ENCODE results near the gene NEDD8. TPM values are rescaled to one million over a fixed set of nuclear protein-coding genes. Genes with fewer than 3 reads are reported as not detected.
"Not testable (repeated sequence)": the region's sequence is repeated elsewhere in the genome, so short reads cannot be mapped to it uniquely, and the experiment has no call there.

Gene NEDD8
- total RNA-seq, 1 experiment from 2014 or later, result 178 TPM

DNA sequence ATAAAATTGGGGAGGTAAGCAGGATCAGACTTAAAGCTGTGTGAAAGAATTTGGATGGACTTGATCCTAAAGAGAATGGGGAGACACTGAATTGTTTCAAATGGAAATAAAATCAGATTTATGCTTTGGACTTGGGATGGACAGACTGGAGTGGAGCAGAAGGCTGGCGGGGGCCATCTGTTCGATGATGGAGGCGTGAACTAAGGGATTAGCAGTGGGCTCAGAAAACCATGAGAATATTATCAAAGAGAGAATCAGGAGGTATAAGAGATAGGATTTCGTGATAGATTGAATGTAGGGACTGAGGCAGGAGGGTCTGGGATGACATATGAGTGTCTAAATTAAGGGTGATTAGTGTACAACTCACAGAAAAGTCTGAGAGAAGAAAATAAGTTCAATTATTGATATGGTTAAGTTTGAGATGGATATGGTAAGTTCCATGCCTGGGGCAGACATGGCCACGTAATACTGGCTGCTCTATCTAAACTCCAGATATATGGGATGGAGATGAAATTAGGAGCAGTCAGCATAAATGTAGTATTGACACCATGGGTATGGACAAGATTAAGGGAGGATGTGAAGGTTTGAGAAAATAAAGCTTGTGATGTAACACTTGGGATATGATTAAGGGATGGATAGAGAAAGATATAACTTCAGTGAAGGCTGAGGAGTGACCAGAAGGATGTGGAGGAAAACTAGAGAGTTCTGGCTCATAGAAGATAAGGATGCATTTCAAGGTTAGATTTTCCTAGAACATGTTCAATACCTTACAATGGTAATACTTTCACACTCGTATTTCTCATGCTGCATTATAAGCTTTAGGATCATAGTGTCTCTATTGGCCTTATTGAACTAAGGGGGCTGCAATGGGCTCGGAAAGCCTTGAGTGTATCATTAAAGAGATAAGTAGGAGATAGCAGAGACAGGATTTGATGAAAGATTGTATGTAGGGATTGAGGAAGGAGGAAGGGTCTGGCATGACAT is 27.7 kb downstream of the NEDD8 start:
- intact Hi-C loops (cut with micrococcal nuclease), result no loop called here
- ATAC-seq (no peak), DNase-seq (ENCODE audit: low read depth, low spot score) (no peak)
- Histone ChIP-seq H3K4me3 (replicated peaks in 1 of 2; ENCODE audit: low read depth in 1 of 2, low read length in 2 of 2) (no peak overlapping the region), H3K9me2 (ENCODE audit: insufficient read depth) (no peaks in the 10 kb centered on the region), H3K27ac (ENCODE audit: low read depth, low read length) (no peak overlapping the region), H4K20me1 (ENCODE audit: insufficient read depth) (no peaks in the 10 kb centered on the region), H3K9me3 (ENCODE audit: control insufficient read depth in 1 of 2, insufficient read depth in 1 of 2, low read depth in 1 of 2, low read length in 2 of 2) (peaks cover 3 to 10% of the 10 kb centered on the region in 2 experiments; a peak in 1 of 4 replicates), H3K9ac (ENCODE audit: low read length) (no peak overlapping the region), H3K36me3 (ENCODE audit: control insufficient read depth in 1 of 2, insufficient read depth in 2 of 2, low read length in 2 of 2) (peaks cover 10 to 31% of the 10 kb centered on the region in 2 experiments), H3K79me2 (ENCODE audit: insufficient read depth, low read length) (no peaks in the 10 kb centered on the region), H3K4me1 (ENCODE audit: control insufficient read depth in 1 of 2, insufficient read depth in 2 of 2, low read length in 2 of 2) (no peaks in the 10 kb centered on the region), H3K4me2 (ENCODE audit: low read length) (no peak overlapping the region), H2AFZ (ENCODE audit: low read depth, low read length, poor library complexity, severe bottlenecking) (no peak overlapping the region), H3K27me3 (ENCODE audit: insufficient read depth, low read length) (no peaks in the 10 kb centered on the region)
- CTCF ChIA-PET, result no interaction called here
- RAD21 ChIA-PET (ENCODE audit: low non-redundant PET in 1 of 2, low total read pairs in 2 of 2, uncharacterized antibody in 2 of 2, unreplicated experiment in 2 of 2), result no interaction called here
- TF ChIP-seq EZH2 (IDR thresholded peaks at IDR 0.05), result no peak
- no peak for TF ChIP-seq JUND (IDR thresholded peaks at IDR 0.05)
- no peak for TF ChIP-seq EZH2phosphoT487 (IDR thresholded peaks at IDR 0.05; ENCODE audit: borderline replicate concordance)
- TF ChIP-seq, protein P1, sequence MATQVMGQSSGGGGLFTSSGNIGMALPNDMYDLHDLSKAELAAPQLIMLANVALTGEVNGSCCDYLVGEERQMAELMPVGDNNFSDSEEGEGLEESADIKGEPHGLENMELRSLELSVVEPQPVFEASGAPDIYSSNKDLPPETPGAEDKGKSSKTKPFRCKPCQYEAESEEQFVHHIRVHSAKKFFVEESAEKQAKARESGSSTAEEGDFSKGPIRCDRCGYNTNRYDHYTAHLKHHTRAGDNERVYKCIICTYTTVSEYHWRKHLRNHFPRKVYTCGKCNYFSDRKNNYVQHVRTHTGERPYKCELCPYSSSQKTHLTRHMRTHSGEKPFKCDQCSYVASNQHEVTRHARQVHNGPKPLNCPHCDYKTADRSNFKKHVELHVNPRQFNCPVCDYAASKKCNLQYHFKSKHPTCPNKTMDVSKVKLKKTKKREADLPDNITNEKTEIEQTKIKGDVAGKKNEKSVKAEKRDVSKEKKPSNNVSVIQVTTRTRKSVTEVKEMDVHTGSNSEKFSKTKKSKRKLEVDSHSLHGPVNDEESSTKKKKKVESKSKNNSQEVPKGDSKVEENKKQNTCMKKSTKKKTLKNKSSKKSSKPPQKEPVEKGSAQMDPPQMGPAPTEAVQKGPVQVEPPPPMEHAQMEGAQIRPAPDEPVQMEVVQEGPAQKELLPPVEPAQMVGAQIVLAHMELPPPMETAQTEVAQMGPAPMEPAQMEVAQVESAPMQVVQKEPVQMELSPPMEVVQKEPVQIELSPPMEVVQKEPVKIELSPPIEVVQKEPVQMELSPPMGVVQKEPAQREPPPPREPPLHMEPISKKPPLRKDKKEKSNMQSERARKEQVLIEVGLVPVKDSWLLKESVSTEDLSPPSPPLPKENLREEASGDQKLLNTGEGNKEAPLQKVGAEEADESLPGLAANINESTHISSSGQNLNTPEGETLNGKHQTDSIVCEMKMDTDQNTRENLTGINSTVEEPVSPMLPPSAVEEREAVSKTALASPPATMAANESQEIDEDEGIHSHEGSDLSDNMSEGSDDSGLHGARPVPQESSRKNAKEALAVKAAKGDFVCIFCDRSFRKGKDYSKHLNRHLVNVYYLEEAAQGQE (IDR thresholded peaks at IDR 0.05; ENCODE audit: low read depth), result no peak
- no peak for TF ChIP-seq YY1 (IDR thresholded peaks at IDR 0.05; ENCODE audit: extremely low read depth, insufficient replicate concordance, low read depth, low read length)
- no peak for TF ChIP-seq ZBTB33 (IDR thresholded peaks at IDR 0.05; ENCODE audit: extremely low read depth, insufficient replicate concordance, low read length)
- TF ChIP-seq CTCF (IDR thresholded peaks at IDR 0.05 in 2 of 3, conservative IDR thresholded peaks at IDR 0.05 in 1 of 3; ENCODE audit: borderline replicate concordance in 1 of 3, insufficient read depth in 1 of 3, low read depth in 2 of 3, low read length in 2 of 3), result no peak
- no peak for TF ChIP-seq RAD21 (IDR thresholded peaks at IDR 0.05; ENCODE audit: low read depth)
- no TSS peak for BruUV-seq (replicated peaks)
- POLR2A ChIA-PET, result no interaction called here

DNA sequence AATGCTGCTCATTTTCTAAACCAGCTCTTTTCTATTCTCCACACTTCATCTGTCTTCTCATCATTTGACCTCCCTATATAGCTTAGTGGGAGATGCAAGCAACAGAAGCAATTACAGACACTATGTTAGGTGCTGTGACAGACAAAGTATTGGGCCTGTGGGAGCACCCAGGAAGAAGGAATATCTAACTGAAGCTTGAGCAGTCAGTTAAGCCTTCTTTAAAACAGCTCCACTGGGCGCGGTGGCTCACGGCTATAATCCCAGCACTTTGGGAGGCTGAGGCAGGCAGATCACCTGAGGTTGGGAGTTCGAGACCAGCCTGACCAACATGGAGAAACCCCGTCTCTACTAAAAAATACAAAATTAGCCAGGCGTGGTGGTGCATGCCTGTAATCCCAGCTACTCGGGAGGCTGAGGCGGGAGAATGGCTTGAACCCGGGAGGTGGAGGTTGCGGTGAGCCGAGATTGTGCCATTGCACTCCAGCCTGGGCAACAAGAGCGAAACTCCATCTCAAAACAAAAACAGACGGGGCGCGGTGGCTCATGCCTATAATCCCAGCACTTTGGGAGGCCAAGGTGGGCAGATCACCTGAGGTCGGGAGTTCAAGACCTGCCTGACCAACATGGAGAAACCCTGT is 28.8 kb downstream of the NEDD8 start:
- H2AFZ ChIP-seq (ENCODE audit: low read depth, low read length, poor library complexity, severe bottlenecking); ATAC-seq; BruUV-seq (replicated peaks); H3K79me2 ChIP-seq (ENCODE audit: insufficient read depth, low read length); DNase-seq (ENCODE audit: low read depth, low spot score); H3K9me2 ChIP-seq (ENCODE audit: insufficient read depth); RAD21 ChIA-PET (ENCODE audit: low non-redundant PET in 1 of 2, low total read pairs in 2 of 2, uncharacterized antibody in 2 of 2, unreplicated experiment in 2 of 2); H3K4me2 ChIP-seq (ENCODE audit: low read length); H3K27me3 ChIP-seq (ENCODE audit: insufficient read depth, low read length); H3K4me1 ChIP-seq (ENCODE audit: control insufficient read depth in 1 of 2, insufficient read depth in 2 of 2, low read length in 2 of 2); intact Hi-C loops (cut with micrococcal nuclease); H3K4me3 ChIP-seq (replicated peaks in 1 of 2; ENCODE audit: low read depth in 1 of 2, low read length in 2 of 2); POLR2A ChIA-PET; H3K9ac ChIP-seq (ENCODE audit: low read length); H4K20me1 ChIP-seq (ENCODE audit: insufficient read depth); H3K27ac ChIP-seq (ENCODE audit: low read depth, low read length); CTCF ChIA-PET: not testable (repeated sequence)
- Histone ChIP-seq H3K36me3 (ENCODE audit: control insufficient read depth in 1 of 2, insufficient read depth in 2 of 2, low read length in 2 of 2) (peaks cover 3 to 35% of the 10 kb centered on the region in 2 experiments), H3K9me3 (ENCODE audit: control insufficient read depth in 1 of 2, insufficient read depth in 1 of 2, low read depth in 1 of 2, low read length in 2 of 2) (peaks cover 3 to 10% of the 10 kb centered on the region in 2 experiments; a peak in 1 of 4 replicates)

Measured in HCT116 (cell line).